NCI-H2196 (cell line): ENCODE data around the gene PPP1R12A.

Experiments used
- DNase-seq: peaks from one replicate; lab custom pipeline; 2025; ENCODE audit not compliant: unreplicated experiment; lab: John Stamatoyannopoulos, UW

The PPP1R12A gene

DNA sequence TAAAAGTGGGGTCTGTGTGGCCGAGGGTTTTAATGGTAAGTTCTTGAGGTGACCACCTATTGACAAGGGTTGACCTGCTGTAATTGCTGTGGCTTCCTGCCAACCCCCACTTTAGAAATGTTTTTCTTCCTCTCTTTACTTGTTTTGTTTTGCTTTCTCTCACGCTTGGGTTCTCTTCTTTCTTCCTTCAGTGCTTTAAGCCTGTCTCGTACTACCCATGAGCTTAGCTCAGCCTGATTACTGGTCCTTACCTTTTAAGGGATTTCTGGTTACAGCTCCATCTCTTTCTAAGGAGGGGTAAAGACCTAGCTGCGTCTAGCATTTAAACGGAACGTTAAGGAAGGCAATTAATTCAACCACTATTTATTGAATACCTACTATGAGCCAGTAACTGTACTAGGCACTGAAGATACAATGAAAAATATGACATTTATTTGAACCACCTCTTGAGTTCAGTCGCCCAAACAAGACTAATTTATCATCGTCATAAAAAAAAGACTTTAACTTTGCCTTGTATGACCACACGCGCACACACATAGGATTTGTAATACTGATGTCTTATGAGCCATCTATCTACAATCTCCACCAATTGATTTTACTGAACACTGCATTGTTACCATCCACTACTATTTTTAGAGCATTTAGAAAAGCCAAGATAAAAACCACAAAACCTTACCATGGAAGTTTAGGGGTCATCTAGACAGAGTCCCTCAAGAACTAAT lies 888 bp upstream of the PPP1R12A start:
- DNase-seq: no peak

DNA sequence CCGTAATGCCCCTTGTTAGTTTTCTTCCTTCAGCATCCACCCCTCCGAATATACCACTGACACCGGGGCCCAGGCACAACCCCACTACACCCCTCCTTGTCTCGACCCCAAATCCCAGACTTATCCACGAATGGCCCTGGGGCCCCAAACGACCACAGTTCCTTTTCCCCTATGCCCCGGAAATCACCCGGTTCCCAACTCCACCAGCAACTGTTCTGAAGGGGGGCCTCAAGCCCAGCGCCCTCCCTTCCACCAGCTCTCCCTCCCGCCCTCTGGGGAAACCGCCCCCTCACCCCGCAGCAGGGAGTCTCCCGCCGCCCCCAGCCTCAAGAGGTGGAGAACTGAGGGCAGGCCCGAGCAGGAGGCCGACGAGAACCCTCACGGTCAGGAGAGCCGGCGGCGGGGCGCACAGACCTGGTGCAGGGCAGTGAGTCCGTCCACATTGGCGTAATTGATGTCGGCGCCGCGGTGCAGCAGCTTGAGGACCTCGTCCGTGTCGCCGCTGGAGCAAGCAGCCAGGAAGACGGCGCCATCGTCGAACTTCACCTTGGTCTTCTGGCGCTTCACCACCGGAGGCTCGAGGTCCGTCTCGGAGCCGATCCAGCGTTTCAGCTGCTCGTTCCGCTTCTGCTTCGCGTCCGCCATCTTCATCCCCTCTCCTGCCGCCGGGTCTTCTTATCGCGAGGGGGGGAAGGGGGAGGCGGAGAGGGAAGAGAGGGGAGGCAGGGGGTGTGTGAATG lies 446 bp downstream of the PPP1R12A start:
- DNase-seq: no peak

DNA sequence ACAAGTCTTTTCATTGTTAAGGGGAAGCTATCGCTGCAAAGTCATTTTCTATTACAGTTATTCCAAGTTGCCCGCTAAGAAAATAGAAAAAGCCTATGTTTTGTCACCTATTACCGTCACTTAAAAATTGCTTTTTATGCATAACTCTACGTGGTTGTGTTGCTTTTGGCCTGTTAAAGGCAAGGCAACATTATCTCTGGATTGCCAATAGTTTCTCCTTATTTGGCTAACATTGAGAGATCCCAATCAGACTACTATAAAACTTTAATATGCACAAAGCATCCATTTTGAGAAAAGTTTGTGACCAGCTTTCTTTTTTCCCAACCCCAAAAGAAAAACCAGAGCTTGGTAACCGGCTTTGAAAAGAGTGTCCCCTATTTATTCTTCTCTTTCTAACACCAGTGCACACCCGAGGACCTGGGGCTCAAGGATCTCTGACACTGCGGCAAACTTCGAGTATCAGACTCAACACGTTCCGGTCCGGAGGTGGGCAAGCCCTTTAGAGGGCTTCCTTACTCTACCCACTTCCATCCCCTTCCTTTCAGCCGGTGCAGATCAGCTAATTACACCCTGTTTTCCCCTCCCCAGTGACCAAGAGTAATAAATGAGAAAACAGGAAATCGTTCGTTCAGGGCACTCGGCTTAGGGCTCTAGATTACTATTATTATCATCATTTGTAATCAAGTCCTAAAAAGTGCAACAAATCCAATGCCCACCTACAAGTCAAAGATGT lies 1.2 kb downstream of the PPP1R12A start:
- no peak for DNase-seq

DNA sequence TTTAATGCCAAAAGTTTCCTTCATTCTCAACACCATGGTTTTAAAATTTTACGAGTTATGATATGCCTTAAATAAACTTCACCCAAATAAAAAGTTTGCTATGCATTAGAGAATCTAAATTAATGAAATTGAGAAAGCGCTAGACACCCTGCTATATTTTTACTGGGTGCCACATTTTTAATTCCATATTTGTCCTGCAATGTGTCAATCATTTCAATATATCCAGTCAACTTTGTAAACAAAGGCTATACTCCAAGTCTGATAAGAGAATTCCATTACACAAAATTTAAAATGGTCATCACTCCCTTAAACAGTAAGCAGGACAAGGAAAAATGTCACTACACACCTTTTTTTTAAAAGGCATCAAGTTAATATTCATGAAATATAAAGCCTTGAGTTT lies 1.9 kb downstream of the PPP1R12A start:
- DNase-seq: no peak

DNA sequence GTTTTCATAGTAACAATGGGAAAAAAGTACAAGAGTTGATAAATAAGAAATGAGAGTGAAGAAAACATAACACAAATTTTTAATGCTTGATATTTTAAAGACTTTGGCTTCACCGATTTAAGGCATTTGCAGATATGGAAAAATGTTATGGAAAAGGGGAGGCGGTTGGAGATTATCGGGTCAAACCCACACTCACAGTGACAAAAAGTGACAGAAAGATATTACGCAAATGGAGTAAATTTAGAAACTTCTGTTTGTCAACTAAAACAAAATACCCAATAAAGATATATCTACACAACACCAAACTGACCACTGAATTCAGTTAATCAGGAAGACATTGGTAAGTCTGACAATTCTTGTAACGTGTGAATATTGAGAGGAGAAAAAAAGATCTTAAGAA lies 2.5 kb downstream of the PPP1R12A start:
- DNase-seq: no peak

DNA sequence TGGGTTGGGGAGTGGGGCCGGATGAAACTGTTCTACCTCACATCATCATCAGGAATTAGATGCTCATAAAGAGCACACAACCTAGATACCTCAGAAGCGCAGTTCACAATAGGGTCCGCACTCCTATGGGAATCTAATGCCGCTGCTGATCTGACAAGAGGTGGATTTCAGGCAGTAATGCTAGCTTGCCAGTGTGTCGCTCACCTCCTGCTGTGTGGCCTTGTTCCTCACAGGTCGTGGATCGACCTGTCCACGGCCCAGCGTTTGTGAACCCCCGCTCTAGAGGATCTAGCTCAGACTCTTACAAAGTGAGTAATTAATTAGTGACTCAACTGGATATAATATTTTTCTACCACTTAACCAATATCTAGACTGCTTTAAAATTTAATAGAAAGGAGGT lies 5.8 kb downstream of the PPP1R12A start:
- no peak for DNase-seq

DNA sequence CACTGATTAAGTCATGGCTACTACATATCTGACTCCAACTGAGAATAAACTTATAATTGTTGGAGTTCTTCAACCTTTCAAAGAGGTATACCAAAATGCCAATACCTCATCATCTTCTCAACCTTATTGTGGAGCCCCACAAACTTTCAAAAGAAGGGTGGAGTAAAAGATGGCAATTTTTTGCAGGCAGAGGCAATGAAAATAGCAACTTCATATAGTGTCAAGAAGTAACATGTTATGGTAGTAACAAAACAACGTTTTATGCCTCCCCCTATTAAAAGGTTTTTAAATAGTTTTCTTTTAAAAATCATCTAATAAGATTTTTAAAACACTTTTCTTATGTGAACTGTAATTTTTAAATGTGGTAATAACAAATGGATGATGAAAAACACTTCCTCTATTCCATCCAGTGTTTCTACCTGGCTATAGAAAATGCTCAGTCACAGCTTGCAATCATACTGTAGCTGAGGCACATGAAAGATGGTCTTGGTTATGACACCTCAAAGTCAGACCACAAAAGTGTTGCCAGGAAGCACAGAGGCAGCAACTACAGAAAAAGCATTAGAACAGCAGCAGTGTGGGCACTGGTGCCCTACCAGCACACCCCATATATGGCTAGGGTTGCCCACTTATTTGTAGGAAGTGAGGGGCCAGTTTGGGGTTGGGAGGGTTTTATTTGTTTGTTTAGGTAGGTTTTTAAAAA lies 7.0 kb downstream of the PPP1R12A start:
- DNase-seq: no peak

DNA sequence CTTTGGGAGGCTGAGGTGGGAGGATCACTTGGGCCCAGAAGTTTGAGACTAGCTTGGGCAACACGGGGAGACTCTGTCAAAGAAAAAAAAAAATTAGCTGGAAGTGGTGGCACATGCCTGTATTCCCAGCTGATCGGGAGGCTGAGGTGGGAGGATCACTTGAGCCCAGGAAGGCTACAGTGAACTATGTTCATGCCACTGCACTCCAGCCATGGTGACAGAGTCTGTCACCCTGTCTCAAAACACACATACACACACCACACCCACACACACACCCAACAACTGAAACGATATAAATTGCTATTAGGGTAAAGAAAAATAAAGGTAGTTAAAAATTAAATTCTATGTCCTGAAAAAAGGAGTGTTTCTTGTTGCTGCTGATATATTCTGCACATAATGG lies 7.9 kb downstream of the PPP1R12A start:
- DNase-seq: no peak

DNA sequence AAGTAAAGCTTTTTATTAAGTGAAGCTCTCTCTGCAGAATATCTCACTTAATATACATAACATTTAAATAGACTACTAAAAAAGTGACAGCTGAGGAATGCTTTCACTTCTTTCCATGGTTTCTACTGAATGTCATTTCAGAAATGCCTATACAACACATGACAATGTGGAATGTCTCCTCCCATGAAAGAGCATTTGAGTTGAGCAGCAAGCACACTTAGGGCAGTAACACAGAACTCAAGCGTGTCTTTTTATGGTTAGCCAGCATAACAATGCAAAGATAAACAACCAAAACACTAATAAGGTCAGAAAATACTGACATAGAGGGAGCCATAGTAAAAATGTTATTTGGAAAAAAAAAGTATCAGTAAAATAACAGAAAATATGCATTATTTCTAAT lies 9.4 kb downstream of the PPP1R12A start:
- DNase-seq: no peak

DNA sequence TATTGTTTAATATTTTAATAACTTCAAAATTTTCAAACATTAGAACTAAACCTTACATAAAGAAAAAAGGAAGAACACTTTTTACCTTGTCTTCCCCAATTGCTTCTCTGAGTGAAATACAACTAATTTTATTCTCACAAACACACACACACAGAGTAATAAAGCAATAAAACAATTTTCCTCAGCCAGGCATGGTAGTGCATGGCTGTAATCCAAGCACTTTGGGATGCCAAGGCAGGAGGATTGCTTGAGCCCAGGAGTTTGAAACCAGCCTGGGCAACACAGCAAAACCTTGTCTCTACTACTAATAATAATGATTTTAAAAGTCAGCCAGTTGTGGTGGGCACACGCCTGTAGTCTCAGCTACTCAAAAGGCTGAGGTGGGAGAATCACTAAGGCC lies 13.1 kb downstream of the PPP1R12A start:
- DNase-seq: no peak

DNA sequence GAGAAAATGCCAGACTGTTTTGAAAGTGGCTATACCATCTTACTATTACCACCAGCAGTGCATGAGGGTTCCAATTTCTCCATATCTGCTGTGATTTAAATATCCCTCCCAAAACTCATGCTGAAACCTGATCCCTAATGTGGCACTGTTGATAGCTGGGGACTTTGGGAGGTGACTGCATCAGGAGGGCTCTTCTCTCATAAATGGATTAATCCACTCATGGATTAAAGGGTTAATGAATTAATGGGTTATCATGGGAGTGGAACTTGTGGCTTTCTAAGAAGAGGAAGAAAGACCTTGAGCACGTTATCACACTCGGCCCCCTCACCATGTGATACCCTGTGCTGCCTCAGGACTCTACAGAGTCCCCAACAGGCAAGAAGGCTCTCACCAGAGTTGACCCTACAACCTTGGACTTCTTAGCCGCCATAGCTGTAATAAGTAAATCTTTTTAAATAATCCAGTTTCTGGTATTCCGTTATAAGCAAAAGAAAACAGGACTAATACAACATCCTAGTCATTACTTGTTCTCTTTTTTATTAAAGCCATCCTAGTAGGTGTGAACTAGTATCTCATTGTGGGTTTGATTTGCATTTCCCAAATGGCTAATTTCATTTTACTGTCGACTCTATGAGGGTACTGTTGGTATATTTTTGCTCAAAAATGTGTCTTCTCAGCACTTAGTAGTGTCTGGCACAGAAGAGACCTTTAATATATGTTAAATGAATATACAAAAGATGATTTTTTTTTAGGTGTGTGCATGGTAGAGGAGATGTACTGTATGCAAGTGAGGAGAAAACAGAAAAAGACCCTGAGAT lies 14.3 kb downstream of the PPP1R12A start:
- DNase-seq: no peak

DNA sequence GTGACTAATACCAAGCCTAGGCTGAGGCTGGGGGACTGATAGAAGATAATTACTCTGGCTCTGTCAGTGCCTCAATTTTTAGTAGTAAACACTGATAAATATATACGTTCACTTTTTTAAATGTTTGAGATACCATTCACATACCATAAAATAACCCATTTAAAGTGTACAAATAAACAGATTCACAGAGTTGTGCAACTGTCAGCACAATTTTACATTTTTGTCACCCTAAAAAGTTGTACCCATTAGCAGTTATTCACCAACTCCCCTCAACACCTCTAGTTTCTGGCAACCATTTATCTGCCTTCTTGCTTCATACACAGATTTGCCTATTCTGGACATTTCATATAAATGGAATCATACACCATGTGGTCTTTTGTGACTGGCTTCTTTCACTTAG lies 15.1 kb downstream of the PPP1R12A start:
- no peak for DNase-seq

DNA sequence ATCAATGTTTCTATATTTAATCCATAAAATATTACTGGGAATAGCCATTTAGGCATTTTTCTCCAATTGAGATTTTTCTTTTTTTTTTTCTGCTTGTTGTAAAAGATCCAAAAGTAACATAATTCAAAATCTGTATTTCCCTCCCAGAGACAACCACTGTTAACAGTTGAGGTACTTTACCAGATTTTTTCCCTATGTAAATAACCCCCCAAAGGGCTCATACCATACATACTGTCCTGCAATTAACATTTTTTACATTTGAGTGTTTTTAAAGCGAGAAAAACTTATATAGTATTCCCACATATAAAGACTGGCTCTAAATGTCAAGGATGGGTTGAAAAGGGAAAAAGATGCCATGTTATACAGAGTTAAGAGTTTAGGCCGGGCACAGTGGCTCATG lies 18.1 kb downstream of the PPP1R12A start:
- no peak for DNase-seq

DNA sequence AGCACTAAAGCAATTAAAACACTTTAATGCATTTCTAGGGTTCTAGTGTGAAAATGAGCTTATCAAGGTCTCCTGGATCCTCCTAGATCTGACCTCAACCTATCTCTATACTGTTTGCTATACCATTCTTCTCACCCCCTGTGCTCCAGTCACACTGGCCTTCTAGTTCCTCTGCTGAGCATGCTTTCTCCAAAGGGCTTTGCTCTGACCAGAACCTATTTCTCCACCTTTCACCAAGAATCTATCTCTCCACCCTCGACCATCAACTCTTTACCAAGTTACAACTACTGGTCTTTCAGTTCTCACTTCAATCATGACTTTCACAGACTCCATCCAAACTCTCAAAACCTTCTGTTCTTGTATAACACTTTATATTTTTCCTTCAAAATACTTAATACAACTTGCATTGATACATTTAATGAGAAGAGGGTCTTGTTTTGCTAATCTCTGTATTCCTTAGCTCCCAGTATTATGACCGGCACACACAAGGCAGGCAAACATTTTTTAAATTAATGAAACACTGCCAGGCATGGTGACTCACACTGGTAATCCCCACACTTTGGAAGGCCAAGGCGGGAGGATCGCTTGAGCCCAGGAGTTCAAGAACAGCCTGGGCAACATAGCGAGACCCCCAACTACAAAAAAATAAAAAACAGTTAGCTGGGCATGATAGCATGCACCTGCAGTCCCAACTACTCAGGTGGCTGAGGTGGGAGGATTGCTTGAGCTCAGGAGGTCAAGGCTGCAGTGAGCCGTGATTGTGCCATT lies 22.8 kb downstream of the PPP1R12A start:
- no peak for DNase-seq

DNA sequence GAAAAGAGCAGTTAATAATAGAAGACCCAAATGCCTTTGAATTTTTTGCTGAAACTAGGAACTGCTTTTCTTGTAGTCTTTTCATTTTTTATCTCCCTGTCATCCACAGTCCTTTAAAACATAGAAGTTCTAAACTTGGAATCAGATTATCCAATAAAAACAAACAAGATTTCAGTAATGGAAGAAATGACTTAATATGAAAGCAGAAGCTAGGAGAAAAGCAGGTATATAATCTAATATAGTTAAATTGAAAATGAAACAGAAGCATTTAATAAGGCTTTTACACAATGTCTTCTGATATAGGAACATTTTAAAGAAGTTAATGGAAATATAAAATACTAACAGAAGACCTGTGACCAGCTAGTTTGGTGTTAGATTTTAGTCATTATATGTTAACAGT lies 26.5 kb downstream of the PPP1R12A start:
- DNase-seq: no peak

DNA sequence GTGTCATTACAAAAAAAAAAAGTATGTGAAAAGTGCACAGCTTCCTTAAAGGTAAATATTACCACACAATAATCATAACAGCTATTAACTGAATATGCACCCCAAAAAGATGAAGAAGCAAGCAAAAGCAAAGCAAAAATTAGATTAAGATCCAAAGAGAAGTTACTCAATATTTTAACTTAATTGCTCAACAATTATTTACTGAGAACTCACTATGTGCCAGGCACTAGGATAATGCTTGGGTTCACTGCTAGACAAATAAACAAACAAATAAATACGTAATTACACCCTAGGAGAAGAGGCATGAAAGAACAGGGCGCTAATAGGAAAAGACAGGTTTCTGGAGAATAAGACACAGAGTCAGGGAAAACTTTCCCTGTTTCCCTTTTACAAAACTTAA lies 33.4 kb downstream of the PPP1R12A start:
- no peak for DNase-seq

DNA sequence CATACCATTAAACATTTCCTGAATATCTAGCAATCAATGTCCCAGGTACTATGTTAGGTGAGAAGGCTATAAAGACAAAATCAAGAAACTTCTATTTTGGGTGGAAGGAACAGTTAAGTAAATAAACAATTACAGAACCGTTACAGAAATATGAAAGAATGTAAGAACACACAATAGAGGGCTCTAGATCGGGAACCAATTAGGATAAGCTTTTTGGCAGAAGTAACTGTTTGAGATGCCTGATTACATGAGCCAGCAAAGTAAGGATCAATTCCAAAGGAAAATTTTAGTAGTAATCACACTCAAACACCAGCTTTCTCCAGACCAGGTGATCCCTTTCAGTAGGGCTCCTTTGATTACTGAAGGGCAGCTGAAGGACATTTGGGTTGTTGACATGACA lies 33.9 kb downstream of the PPP1R12A start:
- DNase-seq: no peak

DNA sequence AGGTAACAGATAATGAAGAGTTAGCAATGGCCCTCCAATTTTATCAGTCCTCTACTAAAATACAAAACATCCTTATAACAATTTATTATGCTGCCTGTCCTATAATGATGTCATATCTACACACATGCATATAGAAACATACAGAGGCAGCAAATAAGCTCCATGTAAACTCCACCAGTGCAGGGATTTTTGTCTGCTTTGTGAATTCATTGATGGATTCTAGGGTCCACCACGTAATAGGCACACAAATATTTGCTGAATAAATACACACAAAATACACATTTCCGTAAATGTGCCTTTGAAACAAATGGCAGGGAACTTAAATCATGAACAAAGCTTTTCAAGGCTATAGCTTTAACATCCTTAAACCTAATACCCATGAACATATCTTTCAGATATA lies 34.7 kb downstream of the PPP1R12A start:
- no peak for DNase-seq

DNA sequence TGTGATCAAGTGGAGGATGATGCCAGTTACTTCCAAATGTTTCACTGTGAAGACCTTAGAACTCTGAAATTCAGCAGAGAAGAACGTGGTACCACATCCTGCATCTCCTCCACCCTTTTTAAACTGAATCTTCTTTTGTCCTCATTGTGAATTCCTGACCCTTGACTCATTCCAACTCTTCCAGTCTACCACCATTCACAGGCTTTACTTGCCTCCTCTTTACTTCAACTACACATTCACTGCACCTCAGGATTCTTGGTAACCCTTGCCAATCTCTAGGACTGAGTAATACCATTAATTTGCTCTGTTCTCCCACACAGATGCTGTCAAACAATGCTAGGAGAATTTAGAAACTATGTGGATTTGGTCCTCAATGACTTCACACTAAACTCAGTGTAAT lies 37.3 kb downstream of the PPP1R12A start:
- DNase-seq: no peak

DNA sequence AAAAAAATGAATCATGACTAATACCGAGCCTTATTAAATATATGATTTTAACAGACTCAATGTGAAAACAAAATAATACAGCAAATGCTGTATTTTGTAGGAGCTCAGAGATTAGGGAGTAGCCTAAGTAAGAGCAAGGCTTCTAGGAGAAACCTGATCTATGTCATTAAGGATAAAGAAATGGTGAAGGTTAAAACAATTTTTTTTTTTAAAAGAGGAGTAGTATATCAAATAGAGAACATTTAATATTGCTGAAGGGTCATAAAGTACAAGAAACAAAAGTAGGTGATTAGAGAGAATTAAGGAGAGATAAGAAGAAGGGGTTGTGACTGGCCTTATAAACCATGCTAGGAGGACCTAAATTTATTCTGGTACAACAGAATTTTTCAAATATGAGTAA lies 39.1 kb downstream of the PPP1R12A start:
- DNase-seq: no peak
